WTC11 (cell line): Measurements from ENCODE around the gene PTTG1IP2. TPM values are rescaled to one million over a fixed set of nuclear protein-coding genes. Genes with fewer than 3 reads are reported as not detected.

Experiments
- ATAC-seq: fragments of 200-7000 bp; cut with Tn5 transposase; 2 replicates; pipeline ENCODE4 v1.10.0; 2021; ENCODE audit warnings: mild to moderate bottlenecking, moderate library complexity
- CTCF ChIA-PET: fragments of 300-600 bp; sonication (Branson Sonifier 250); formaldehyde crosslinking; loops from one replicate; lab custom pipeline; 2021; ENCODE audit warnings: antibody characterized with exemption; lab: Charles Lee
- POLR2A ChIA-PET: fragments of 350-600 bp; sonication (Branson Sonifier 250); formaldehyde crosslinking; loops from one replicate; lab custom pipeline; 2021; ENCODE audit warnings: antibody characterized with exemption; lab: Charles Lee
- DNase-seq: peaks from one replicate; pipeline ENCODE4 v3.0.0; 2021; ENCODE audit warnings: low spot score
- H3K27ac Mint-ChIP-seq: 2 replicates; pipeline ENCODE4 v1.8.0; 2021; ENCODE audit warnings: mixed read lengths
- H3K27me3 Mint-ChIP-seq: 2 replicates; pipeline ENCODE4 v1.8.0; 2021; ENCODE audit warnings: low read depth, mild to moderate bottlenecking, moderate library complexity, mixed read lengths
- H3K36me3 Mint-ChIP-seq: 2 replicates; pipeline ENCODE4 v1.8.0; 2021; ENCODE audit warnings: mixed read lengths
- H3K4me1 Mint-ChIP-seq: 2 replicates; pipeline ENCODE4 v1.8.0; 2022; ENCODE audit warnings: mixed read lengths
- H3K4me3 Mint-ChIP-seq: 2 replicates; pipeline ENCODE4 v1.8.0; 2021; ENCODE audit warnings: mild to moderate bottlenecking, moderate library complexity, mixed read lengths
- H3K9me3 Mint-ChIP-seq: 2 replicates; pipeline ENCODE4 v1.8.0; 2021; ENCODE audit warnings: mixed read lengths
- CREB1 ChIP-seq: sonication (generic); formaldehyde crosslinking; IDR thresholded peaks from 2 replicates; pipeline ENCODE4 v1.8.0; 2023; ENCODE audit warnings: mild to moderate bottlenecking, missing genetic modification reagents
- ELF4 ChIP-seq: sonication (generic); formaldehyde crosslinking; IDR thresholded peaks from 2 replicates; pipeline ENCODE4 v1.8.1; 2022; ENCODE audit warnings: low read depth, mild to moderate bottlenecking, moderate library complexity, missing genetic modification reagents
- GRHL2 ChIP-seq: fragments of 250-450 bp; sonication (Bioruptor Pico); IDR thresholded peaks from 2 replicates; pipeline ENCODE4 v1.8.0; 2022; ENCODE audit warnings: mild to moderate bottlenecking, moderate library complexity; ENCODE audit not compliant: insufficient replicate concordance, severe bottlenecking
- GTF2I ChIP-seq: fragments of 250-450 bp; sonication (Bioruptor Pico); conservative IDR thresholded peaks from 2 replicates; pipeline ENCODE4 v1.4.0; 2021; ENCODE audit warnings: mild to moderate bottlenecking
- PRRX2 ChIP-seq: fragments of 250-450 bp; sonication (Bioruptor Pico); IDR thresholded peaks from 2 replicates; pipeline ENCODE4 v1.8.0; 2021; ENCODE audit warnings: mild to moderate bottlenecking
- ZNF121 ChIP-seq: sonication (generic); formaldehyde crosslinking; IDR thresholded peaks from 2 replicates; pipeline ENCODE4 v1.8.0; 2023; ENCODE audit warnings: missing genetic modification reagents
- total RNA-seq: library from RNA; stranded (reverse); gene quantifications from 3 replicates; pipeline ENCODE4 v1.2.3, GENCODE V29; 2021
- TF ChIP-seq, protein P1 (sequence below): sonication (generic); formaldehyde crosslinking; conservative IDR thresholded peaks from 2 replicates; pipeline ENCODE4 v1.8.1; 2022; ENCODE audit warnings: mild to moderate bottlenecking, missing genetic modification reagents
- TF ChIP-seq, protein P2 (sequence below): sonication (generic); formaldehyde crosslinking; IDR thresholded peaks from 2 replicates; pipeline ENCODE4 v1.8.0; 2023; ENCODE audit warnings: missing genetic modification reagents
- TF ChIP-seq, protein P3 (sequence below): fragments of 250-450 bp; sonication (Bioruptor Pico); conservative IDR thresholded peaks from 2 replicates; pipeline ENCODE4 v1.9.0; 2021; ENCODE audit warnings: mild to moderate bottlenecking
- TF ChIP-seq, protein P4 (sequence below): sonication (generic); formaldehyde crosslinking; IDR thresholded peaks from 2 replicates; pipeline ENCODE4 v1.8.0; 2023; ENCODE audit warnings: missing genetic modification reagents, mild to moderate bottlenecking, borderline replicate concordance
- TF ChIP-seq, protein P5 (sequence below): sonication (generic); formaldehyde crosslinking; IDR thresholded peaks from 2 replicates; pipeline ENCODE4 v1.8.0; 2023; ENCODE audit warnings: mild to moderate bottlenecking, missing genetic modification reagents

PTTG1IP2 gene
- total RNA-seq, 1 experiment from 2014 or later, result not detected

DNA sequence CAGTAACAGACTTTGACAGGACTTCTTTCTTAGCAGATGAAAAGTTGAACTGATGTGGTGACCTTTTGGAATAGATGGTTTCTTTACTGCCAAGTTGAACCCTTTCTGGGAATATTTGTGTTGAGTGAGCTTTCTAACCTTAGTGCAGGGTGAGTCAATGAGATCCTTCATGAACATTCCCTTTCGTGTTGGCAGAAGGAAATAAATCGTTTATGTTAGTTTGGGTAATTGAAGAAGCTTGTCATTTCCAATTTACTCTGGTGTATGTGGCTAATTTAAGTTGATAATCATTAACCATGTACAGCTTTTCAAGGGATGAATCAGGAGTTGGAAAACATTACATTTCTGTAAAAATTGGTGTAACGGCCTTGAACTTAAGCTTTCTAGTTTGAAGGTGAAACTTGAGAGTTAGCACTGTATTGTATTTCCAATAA lies 43.4 kb downstream of the PTTG1IP2 start:
- POLR2A ChIA-PET, result no interaction called here
- no peak overlapping the region for H3K4me3 Mint-ChIP-seq
- peaks cover 4% of the 10 kb centered on the region for H3K4me1 Mint-ChIP-seq
- H3K27me3 Mint-ChIP-seq, result no peaks in the 10 kb centered on the region
- CTCF ChIA-PET, result interaction anchor here (1.3 kb wide), 1 partner anchor 57 kb away, joined by 3 read pairs; no protein-coding TSS in a partner anchor
- TF ChIP-seq ZNF121 (CRISPR knock-in tag) (no peak), CREB1 (CRISPR knock-in tag) (no peak), PRRX2 (CRISPR knock-in tag) (no peak), GTF2I (CRISPR knock-in tag) (no peak), ELF4 (no peak)
- TF ChIP-seq, protein P1, sequence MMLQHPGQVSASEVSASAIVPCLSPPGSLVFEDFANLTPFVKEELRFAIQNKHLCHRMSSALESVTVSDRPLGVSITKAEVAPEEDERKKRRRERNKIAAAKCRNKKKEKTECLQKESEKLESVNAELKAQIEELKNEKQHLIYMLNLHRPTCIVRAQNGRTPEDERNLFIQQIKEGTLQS (CRISPR knock-in tag), result no peak
- TF ChIP-seq, protein P2, sequence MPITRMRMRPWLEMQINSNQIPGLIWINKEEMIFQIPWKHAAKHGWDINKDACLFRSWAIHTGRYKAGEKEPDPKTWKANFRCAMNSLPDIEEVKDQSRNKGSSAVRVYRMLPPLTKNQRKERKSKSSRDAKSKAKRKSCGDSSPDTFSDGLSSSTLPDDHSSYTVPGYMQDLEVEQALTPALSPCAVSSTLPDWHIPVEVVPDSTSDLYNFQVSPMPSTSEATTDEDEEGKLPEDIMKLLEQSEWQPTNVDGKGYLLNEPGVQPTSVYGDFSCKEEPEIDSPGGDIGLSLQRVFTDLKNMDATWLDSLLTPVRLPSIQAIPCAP (CRISPR knock-in tag), result no peak
- TF ChIP-seq, protein P3, sequence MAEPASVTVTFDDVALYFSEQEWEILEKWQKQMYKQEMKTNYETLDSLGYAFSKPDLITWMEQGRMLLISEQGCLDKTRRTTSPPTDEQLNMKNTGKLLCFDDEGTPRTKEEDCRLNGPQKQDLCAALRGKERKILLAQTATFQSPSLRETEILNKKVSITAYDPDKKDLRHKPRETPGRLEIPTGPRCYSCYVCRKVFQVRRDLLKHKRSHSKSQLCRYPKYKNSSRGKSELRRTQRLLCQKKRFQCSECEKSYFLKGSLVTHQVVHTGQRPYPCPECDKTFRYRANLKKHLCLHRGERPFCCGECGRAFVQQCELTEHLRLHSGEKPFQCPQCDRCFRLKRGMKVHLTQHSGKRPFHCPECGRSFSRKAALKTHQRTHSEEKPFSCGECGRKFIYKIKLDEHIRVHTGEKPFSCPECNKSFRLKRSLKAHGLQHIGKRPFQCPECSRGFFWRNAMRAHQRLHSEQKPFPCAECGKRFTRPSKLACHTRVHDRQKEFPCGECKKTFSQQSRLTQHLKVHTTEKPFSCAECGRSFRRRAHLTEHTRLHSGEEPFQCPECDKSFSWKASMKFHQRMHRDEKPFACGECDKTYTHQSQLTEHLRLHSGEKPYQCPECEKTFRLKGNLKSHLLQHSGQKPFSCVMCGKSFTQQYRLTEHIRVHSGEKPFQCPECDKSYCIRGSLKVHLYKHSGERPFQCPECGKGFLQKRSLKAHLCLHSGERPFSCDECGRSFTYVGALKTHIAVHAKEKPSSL (CRISPR knock-in tag), result no peak
- no peak overlapping the region for H3K27ac Mint-ChIP-seq
- ATAC-seq, result no peak
- H3K9me3 Mint-ChIP-seq, result no peaks in the 10 kb centered on the region
- H3K36me3 Mint-ChIP-seq, result no peaks in the 10 kb centered on the region
- DNase-seq, result no peak

DNA sequence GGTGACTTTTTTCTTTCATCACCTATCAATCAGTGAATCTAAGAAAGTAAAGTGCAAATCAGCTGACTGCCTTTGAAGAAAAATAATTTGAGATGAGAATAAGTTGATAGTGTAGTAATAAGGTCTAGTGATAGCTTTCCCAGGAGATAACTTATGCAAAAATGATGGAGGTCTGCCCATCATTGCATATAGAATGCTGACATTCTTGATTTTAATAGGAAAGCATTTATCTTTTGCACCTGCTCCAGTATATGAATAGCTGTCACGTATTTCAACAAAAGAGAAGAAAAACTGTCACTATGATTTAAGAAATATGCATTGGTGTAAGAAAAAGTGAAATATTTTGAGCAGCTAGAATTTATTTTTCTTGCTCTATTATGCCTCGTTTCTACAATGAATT lies 46.8 kb downstream of the PTTG1IP2 start:
- no peak for ATAC-seq
- Mint-ChIP-seq H3K27ac (no peak overlapping the region), H3K27me3 (no peaks in the 10 kb centered on the region), H3K4me3 (no peak overlapping the region), H3K36me3 (no peaks in the 10 kb centered on the region), H3K4me1 (peaks cover 34% of the 10 kb centered on the region), H3K9me3 (no peaks in the 10 kb centered on the region)
- ChIA-PET CTCF (no interaction called here), POLR2A (no interaction called here)
- no peak for TF ChIP-seq GRHL2 (CRISPR knock-in tag)
- TF ChIP-seq, protein P4, sequence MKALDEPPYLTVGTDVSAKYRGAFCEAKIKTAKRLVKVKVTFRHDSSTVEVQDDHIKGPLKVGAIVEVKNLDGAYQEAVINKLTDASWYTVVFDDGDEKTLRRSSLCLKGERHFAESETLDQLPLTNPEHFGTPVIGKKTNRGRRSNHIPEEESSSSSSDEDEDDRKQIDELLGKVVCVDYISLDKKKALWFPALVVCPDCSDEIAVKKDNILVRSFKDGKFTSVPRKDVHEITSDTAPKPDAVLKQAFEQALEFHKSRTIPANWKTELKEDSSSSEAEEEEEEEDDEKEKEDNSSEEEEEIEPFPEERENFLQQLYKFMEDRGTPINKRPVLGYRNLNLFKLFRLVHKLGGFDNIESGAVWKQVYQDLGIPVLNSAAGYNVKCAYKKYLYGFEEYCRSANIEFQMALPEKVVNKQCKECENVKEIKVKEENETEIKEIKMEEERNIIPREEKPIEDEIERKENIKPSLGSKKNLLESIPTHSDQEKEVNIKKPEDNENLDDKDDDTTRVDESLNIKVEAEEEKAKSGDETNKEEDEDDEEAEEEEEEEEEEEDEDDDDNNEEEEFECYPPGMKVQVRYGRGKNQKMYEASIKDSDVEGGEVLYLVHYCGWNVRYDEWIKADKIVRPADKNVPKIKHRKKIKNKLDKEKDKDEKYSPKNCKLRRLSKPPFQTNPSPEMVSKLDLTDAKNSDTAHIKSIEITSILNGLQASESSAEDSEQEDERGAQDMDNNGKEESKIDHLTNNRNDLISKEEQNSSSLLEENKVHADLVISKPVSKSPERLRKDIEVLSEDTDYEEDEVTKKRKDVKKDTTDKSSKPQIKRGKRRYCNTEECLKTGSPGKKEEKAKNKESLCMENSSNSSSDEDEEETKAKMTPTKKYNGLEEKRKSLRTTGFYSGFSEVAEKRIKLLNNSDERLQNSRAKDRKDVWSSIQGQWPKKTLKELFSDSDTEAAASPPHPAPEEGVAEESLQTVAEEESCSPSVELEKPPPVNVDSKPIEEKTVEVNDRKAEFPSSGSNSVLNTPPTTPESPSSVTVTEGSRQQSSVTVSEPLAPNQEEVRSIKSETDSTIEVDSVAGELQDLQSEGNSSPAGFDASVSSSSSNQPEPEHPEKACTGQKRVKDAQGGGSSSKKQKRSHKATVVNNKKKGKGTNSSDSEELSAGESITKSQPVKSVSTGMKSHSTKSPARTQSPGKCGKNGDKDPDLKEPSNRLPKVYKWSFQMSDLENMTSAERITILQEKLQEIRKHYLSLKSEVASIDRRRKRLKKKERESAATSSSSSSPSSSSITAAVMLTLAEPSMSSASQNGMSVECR (CRISPR knock-in tag), result no peak
- TF ChIP-seq, protein P5, sequence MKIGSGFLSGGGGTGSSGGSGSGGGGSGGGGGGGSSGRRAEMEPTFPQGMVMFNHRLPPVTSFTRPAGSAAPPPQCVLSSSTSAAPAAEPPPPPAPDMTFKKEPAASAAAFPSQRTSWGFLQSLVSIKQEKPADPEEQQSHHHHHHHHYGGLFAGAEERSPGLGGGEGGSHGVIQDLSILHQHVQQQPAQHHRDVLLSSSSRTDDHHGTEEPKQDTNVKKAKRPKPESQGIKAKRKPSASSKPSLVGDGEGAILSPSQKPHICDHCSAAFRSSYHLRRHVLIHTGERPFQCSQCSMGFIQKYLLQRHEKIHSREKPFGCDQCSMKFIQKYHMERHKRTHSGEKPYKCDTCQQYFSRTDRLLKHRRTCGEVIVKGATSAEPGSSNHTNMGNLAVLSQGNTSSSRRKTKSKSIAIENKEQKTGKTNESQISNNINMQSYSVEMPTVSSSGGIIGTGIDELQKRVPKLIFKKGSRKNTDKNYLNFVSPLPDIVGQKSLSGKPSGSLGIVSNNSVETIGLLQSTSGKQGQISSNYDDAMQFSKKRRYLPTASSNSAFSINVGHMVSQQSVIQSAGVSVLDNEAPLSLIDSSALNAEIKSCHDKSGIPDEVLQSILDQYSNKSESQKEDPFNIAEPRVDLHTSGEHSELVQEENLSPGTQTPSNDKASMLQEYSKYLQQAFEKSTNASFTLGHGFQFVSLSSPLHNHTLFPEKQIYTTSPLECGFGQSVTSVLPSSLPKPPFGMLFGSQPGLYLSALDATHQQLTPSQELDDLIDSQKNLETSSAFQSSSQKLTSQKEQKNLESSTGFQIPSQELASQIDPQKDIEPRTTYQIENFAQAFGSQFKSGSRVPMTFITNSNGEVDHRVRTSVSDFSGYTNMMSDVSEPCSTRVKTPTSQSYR (CRISPR knock-in tag), result no peak
- TF ChIP-seq, protein P1 (CRISPR knock-in tag), result no peak
- TF ChIP-seq, all 79 proteins: peak for 0
- DNase-seq, result no peak
